Bronchial epithelial cell (primary cell): ENCODE measurements around the gene MAP4. TPM values are rescaled to one million over a fixed set of nuclear protein-coding genes. Genes with fewer than 3 reads are reported as not detected.
A peak's percentile ranks its signal among the peaks of the same experiment; 100 is the strongest.

Experiments
- DNase-seq: peaks from one replicate; pipeline ENCODE4 v3.0.0-alpha.2; 2010; ENCODE audit warnings: low read depth
- FAIRE-seq: peaks from 2 replicates; lab custom pipeline; 2011; peaks lifted over from hg19 to GRCh38; lab: Jason Lieb, UNC
- H3K27me3 ChIP-seq: 2 replicates; pipeline ENCODE4 v1.5.1; 2011; ENCODE audit warnings: low read length; ENCODE audit not compliant: control insufficient read depth, insufficient read depth
- H3K36me3 ChIP-seq: 2 replicates; pipeline ENCODE4 v1.5.1; 2011; ENCODE audit warnings: low read length; ENCODE audit not compliant: control insufficient read depth, insufficient read depth
- H3K4me3 ChIP-seq: 2 replicates; pipeline ENCODE4 v1.5.1; 2011; ENCODE audit warnings: mild to moderate bottlenecking, low read depth, low read length, control low read depth
- total RNA-seq: library from RNA; depleted of rRNA; stranded (reverse); fragments of >200 nt; gene quantifications from 2 replicates; pipeline ENCODE4 v1.2.1, GENCODE V29; 2014
- TF ChIP-seq, protein P1 (sequence below): IDR thresholded peaks from 2 replicates; pipeline ENCODE4 v1.5.1; 2011; ENCODE audit warnings: mild to moderate bottlenecking, moderate library complexity, low read length, control low read depth, inconsistent platforms; ENCODE audit not compliant: insufficient read depth, severe bottlenecking

MAP4 gene
- total RNA-seq, 1 donor from 2014 or later, result 44.8 TPM

DNA sequence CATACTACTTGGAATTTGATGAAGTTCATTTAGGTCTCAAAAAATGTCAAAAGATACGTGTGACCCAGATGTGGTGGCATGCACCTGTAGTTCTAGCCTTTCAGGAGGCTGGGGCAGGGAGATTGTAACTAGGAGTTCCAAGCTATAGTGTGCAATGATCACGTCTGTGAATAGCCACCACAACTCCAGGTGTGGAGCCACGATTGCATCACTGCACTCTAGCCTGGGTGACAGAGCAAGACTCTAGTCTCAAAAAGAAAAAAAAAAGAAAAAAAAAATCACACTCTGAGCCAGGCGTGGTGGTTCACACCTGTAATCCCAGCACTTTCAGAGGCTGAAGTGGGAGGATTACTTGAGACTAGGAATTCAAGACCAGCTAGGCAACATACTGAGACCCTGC, 14.2 kb downstream of the MAP4 start:
- Histone ChIP-seq H3K27me3 (no peaks in the 10 kb centered on the region), H3K4me3 (no peak overlapping the region), H3K36me3 (peaks cover 2% of the 10 kb centered on the region)
- DNase-seq, result no peak
- TF ChIP-seq, protein P1, sequence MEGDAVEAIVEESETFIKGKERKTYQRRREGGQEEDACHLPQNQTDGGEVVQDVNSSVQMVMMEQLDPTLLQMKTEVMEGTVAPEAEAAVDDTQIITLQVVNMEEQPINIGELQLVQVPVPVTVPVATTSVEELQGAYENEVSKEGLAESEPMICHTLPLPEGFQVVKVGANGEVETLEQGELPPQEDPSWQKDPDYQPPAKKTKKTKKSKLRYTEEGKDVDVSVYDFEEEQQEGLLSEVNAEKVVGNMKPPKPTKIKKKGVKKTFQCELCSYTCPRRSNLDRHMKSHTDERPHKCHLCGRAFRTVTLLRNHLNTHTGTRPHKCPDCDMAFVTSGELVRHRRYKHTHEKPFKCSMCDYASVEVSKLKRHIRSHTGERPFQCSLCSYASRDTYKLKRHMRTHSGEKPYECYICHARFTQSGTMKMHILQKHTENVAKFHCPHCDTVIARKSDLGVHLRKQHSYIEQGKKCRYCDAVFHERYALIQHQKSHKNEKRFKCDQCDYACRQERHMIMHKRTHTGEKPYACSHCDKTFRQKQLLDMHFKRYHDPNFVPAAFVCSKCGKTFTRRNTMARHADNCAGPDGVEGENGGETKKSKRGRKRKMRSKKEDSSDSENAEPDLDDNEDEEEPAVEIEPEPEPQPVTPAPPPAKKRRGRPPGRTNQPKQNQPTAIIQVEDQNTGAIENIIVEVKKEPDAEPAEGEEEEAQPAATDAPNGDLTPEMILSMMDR, result no peak
- no peak for FAIRE-seq

DNA sequence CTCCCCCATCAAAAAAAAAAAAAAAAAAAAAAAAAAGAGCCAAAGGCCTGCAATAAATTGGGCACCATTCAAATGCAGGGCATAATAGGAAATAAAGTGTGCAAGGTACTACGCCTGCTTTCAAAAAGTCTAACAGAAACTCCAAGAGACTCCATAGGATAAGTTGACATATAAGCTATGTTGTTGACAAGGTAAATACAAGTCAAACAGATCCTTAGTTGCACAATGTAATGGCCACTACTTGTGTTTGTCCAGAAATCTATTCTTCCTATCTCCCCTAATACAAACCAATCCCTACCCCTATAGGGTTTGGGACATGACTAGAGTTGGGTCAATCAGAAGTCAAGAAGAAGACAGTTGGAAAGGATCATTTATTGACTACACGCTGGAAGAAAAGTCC, 16.0 kb downstream of the MAP4 start:
- H3K27me3 ChIP-seq, result no peaks in the 10 kb centered on the region
- H3K36me3 ChIP-seq, result peaks cover 7% of the 10 kb centered on the region
- TF ChIP-seq, protein P1, result no peak
- DNase-seq, result no peak
- H3K4me3 ChIP-seq, result no peak overlapping the region
- no peak for FAIRE-seq

DNA sequence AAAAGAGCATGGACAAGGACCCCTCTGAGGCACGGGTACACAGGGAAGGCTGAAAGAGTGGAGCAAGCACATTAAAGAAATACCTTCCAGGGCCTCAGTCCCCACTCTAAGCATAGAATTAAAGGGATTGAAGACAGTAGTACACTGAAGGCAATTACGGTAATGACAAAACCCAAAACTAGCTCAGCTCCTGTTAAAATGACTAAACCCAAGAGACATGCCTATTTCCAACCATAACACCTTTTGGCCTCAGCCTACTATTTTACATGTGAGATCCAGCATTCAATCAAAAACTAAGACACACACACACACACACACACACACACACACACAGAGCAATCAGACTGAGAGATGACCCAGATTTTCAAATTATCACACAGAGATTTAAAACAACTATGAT, 19.8 kb downstream of the MAP4 start:
- no peak for FAIRE-seq
- peaks cover 7% of the 10 kb centered on the region for H3K36me3 ChIP-seq
- no peaks in the 10 kb centered on the region for H3K27me3 ChIP-seq
- no peak for DNase-seq
- TF ChIP-seq, protein P1, result no peak
- no peak overlapping the region for H3K4me3 ChIP-seq

DNA sequence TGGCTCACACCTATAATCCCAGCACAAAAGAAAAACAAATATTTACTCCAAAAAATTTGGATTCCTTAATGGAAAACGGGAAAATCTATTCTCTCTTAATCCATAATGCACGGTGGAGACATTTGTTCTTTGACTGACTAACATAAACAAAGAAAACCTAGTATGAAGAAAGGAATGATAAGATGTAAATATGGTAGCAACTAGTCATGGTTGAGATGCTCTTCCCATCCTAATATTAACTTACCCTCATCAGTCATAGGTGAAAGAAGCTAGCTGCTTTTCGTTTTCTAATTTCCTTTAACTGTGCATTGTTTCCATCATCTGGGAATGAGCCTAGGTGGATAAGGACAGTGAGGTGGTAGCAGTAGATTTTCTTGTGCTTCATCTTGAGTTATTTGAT, 22.0 kb downstream of the MAP4 start:
- FAIRE-seq (no peak), DNase-seq (no peak)
- no peak overlapping the region for H3K4me3 ChIP-seq
- H3K36me3 ChIP-seq, result peaks cover 7% of the 10 kb centered on the region
- H3K27me3 ChIP-seq, result no peaks in the 10 kb centered on the region
- TF ChIP-seq, protein P1, result no peak

DNA sequence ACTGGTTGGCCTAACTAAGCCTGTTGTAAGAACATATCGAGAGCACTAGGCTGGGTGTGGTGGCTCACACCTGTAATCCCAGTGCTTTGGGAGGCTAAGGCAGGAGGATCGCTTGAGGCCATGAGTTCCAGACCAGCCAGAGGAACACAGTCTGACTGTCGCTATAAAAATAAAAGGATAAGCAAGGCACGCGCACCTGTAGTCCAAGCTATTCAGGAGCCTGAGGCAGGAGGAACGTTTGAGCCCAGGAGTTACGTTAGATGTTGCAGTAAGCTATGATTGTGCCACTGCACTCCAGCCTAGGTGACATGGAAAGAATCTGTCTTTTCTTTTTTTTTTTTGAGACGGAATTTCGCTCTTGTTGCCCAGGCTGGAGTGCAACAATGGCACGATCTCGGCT, 24.9 kb downstream of the MAP4 start:
- TF ChIP-seq, protein P1, result no peak
- DNase-seq (no peak), FAIRE-seq (no peak)
- H3K4me3 ChIP-seq, result no peak overlapping the region
- peaks cover 6% of the 10 kb centered on the region for H3K36me3 ChIP-seq
- no peaks in the 10 kb centered on the region for H3K27me3 ChIP-seq

DNA sequence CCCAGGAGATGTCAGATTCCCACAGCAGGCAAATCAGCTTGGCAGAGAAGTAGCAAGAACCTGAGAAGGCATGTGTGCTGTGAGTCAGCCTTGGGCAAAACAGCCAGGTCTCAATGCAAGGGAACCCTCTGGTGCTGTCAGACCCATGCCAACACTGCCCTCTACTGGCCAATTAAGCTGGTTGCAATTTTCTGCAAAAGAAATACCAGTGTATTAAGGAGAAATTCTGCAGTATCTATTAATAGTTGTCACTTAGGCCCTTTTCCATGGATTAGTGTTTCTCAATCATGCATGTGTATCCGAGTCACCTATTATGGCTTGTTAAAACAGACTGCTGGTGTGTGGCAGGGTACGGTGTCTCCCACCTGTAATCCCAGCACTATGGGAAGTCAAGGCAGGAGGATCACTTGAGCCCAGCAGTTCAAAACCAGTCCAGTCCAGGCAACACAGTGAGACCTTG, 26.2 kb downstream of the MAP4 start:
- peak; percentile 97 for FAIRE-seq
- peak; percentile 92 for DNase-seq
- Histone ChIP-seq H3K4me3 (no peak overlapping the region), H3K36me3 (peaks cover 3% of the 10 kb centered on the region), H3K27me3 (no peaks in the 10 kb centered on the region)
- TF ChIP-seq, protein P1, result peak; percentile 89
